ENCODE results near the gene PLA2G2C.

DNA sequence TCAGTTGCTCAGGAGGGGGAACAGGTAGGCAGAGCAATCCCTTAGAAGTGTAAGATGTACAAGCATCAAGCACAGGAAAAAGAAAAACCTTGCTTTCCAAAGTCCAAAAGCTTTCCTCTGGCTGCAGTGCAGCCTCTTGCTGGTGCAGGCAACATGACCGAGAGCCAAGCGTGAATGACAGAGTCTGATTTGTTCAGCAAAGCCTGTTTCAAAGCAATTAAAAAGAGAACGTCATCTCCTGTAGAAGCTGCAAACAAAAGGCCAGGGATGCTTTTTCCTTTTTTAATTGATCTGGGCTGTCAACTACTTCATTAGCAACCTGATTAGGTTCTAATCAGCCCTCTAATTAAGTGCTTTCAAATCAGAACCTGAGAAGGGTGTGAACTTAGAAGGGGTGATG is 38.2 kb upstream of the PLA2G2C start:
- TF ChIP-seq POLR2A (IDR thresholded peaks at IDR 0.05; ENCODE audit: low read depth, low read length): no peak
- no peak for TF ChIP-seq TAF1 (IDR thresholded peaks at IDR 0.05; ENCODE audit: borderline replicate concordance, low read depth, low read length)
